Stimulated activated naive CD8-positive, alpha-beta T cell treated with anti-CD3 and anti-CD28 coated beads, Interleukin-15, amount 100 ng/mL, for 72 hours (primary cell): Measurements from ENCODE around the gene UQCR11.
"Not testable (repeated sequence)": the region's sequence is repeated elsewhere in the genome, so short reads cannot be mapped to it uniquely, and the experiment has no call there.

ENCODE experiments used
- ATAC-seq: fragments of 150-1000 bp; cut with Tn5 transposase; 2 replicates; pipeline ENCODE4 v1.10.0; 2021; ENCODE audit warnings: mild to moderate bottlenecking, moderate library complexity
- DNase-seq, 2 donors: peaks; one replicate each; pipeline ENCODE4 v3.0.0; 2021 to 2022
- H3K27ac Mint-ChIP-seq, 2 donors: one replicate each; pipeline ENCODE4 v1.8.0; 2022; ENCODE audit warnings: mild to moderate bottlenecking in 2 of 2, mixed read lengths in 2 of 2, moderate library complexity in 2 of 2
- H3K27me3 Mint-ChIP-seq: one replicate; pipeline ENCODE4 v1.8.0; 2022; ENCODE audit warnings: mixed read lengths
- H3K4me1 Mint-ChIP-seq: one replicate; pipeline ENCODE4 v1.8.0; 2022; ENCODE audit warnings: mild to moderate bottlenecking, mixed read lengths
- H3K4me3 Mint-ChIP-seq, 2 donors: one replicate each; pipeline ENCODE4 v1.8.0; 2022; ENCODE audit warnings: mild to moderate bottlenecking in 2 of 2, mixed read lengths in 2 of 2, moderate library complexity in 1 of 2
- H3K9me3 Mint-ChIP-seq, 2 donors: one replicate each; pipeline ENCODE4 v1.8.0; 2022; ENCODE audit warnings: mixed read lengths in 2 of 2

Gene UQCR11

GRCh38 chr19:1646149-1646548, 40.9 kb upstream of the UQCR11 start:
- Mint-ChIP-seq H3K4me3 (no peak overlapping the region), H3K4me1 (peaks cover 37% of the 10 kb centered on the region)

DNA sequence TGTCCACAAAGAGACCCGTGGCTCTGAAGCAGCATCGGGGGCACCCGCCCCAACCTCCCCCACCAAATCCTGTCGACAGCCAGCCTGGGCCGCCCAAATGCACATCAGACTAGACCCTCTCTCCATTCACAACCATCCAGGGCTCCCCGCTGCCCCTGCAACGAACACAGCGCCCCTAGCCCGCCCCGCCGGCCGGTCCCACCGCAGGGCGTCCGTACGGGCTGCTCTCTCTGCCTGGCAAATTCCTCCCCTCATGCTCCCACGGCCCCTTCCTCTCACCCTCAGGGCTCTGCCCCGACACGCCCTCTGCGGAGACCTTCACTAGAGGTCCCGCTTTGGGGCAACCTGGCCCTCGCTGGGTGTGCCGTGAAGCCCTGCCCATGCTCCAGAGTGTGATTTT, 40.0 kb upstream of the UQCR11 start:
- H3K27me3 Mint-ChIP-seq, result no peaks in the 10 kb centered on the region
- no peak overlapping the region for H3K4me3 Mint-ChIP-seq
- no peak for DNase-seq
- peak overlapping the region; percentile 66 to 70 for H3K27ac Mint-ChIP-seq
- no peaks in the 10 kb centered on the region for H3K9me3 Mint-ChIP-seq
- H3K4me1 Mint-ChIP-seq, result peaks cover 29% of the 10 kb centered on the region
- no peak for ATAC-seq

More at GRCh38 chr19:1646149-1646548, 40.9 kb upstream of the UQCR11 start:
- H3K27ac Mint-ChIP-seq, result peak overlapping the region in 1 of 2 donors; percentile 74
- DNase-seq (no peak), ATAC-seq (no peak)
- no peaks in the 10 kb centered on the region for H3K27me3 Mint-ChIP-seq
- H3K9me3 Mint-ChIP-seq, result no peaks in the 10 kb centered on the region

- Mint-ChIP-seq H3K4me1 (peaks cover 23% of the 10 kb centered on the region), H3K4me3 (no peak overlapping the region), H3K9me3 (no peaks in the 10 kb centered on the region), H3K27me3 (no peaks in the 10 kb centered on the region), H3K27ac (no peak overlapping the region)
- DNase-seq, result no peak
- ATAC-seq, result no peak
Observed at GRCh38 chr19:1644070-1644469, 38.8 kb upstream of the UQCR11 start.

- not testable (repeated sequence) for H3K27ac Mint-ChIP-seq, ATAC-seq, H3K9me3 Mint-ChIP-seq, DNase-seq, H3K27me3 Mint-ChIP-seq, H3K4me3 Mint-ChIP-seq
- H3K4me1 Mint-ChIP-seq, result peaks cover 12% of the 10 kb centered on the region
Observed at GRCh38 chr19:1640893-1641448, 35.7 kb upstream of the UQCR11 start.

DNA sequence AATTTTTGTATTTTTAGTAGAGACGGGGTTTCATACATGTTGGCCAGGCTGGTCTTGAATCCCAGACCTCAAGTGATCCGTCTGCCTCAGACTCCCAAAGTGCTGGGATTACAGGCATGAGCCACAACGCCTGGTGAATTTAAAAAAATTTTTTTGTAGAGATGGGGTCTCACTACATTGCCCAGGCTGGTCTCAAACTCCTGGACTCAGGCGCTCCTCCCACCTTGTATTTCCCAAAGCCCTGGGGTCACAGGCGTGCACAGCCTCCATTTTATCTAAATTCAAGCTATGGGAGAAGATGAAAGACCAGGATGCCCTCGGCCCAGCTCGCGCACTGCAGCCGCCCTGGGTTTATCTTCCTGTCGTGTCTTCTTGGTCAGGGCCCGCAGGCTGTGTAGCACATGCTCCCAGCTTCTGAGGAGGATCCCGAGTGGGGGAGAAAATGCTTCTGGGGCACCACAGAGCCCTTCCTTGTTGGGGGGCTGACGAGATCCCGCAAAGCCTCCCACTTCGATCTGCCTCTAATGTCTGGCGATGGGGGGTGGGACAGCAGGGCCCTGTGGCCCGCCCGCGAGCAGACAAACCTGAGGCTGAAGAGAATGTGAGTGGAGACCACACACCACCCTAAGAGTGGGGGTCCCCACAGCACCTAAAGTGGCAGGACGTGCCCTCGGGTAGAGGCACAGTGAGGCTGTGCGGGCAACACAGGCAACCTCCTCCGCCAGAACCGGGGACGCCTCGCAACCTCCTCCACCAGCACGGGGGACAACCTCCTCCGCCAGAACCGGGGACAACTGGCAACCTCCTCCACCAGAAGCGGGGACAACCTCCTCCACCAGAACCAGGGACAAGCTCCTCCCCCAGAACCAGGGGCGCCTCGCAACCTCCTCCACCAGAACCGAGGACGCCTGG, 31.3 kb upstream of the UQCR11 start:
- Mint-ChIP-seq H3K27ac (no peak overlapping the region), H3K9me3 (no peaks in the 10 kb centered on the region), H3K4me1 (peaks cover 11% of the 10 kb centered on the region), H3K4me3 (no peak overlapping the region), H3K27me3 (no peaks in the 10 kb centered on the region)
- no peak for ATAC-seq
- no peak for DNase-seq

GRCh38 chr19:1634938-1635243, 29.6 kb upstream of the UQCR11 start:
- DNase-seq, result no peak
- Mint-ChIP-seq H3K27ac (no peak overlapping the region), H3K4me3 (no peak overlapping the region), H3K4me1 (peaks cover 10% of the 10 kb centered on the region), H3K27me3 (no peaks in the 10 kb centered on the region), H3K9me3 (no peaks in the 10 kb centered on the region)
- no peak for ATAC-seq

DNA sequence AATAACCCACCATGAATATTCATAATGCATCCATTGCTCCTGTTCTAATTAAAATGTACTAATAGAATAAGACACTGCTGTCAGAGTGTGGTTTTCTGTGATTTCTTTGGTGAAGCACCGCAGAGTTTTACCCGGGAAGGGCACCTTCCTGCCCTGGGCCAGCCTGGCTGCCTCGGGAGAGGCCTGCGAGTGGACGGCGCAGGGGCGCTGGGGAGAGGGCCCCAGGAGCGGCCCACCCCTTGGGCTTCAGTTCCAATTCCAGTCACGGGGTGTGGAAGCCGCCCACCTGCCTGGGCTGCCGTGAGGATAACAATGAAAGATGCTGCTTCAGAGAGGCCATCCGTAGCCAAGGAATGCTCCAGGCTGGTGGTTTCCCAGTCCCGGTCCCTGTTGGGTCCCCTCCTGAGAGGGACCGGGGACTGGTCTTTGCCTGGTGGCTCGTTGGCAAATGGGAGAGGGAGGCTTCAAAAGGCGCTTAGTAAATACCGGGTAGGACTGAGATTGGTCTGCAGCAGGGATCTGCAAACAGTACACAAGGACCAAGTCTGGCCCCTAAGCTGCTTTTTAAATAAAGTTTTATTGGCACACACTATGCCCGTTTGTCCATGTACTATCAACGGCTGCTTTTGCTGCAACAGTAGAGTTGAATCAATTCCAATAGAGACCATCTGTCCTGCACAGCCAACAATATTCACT, 29.1 kb upstream of the UQCR11 start:
- peaks cover 5% of the 10 kb centered on the region for H3K4me1 Mint-ChIP-seq
- no peak for DNase-seq
- peak overlapping the region in 1 of 2 donors; percentile 80 for H3K27ac Mint-ChIP-seq

GRCh38 chr19:1633269-1633826, 28.1 kb upstream of the UQCR11 start:
- Mint-ChIP-seq H3K27me3 (no peaks in the 10 kb centered on the region), H3K4me3 (no peak overlapping the region), H3K27ac (peak overlapping the region in 1 of 2 donors; percentile 80), H3K4me1 (peaks cover 5% of the 10 kb centered on the region), H3K9me3 (no peaks in the 10 kb centered on the region)
- ATAC-seq (no peak), DNase-seq (no peak)

More for the DNA sequence above, 29.1 kb upstream of the UQCR11 start:
- no peaks in the 10 kb centered on the region for H3K9me3 Mint-ChIP-seq
- no peak overlapping the region for H3K4me3 Mint-ChIP-seq
- H3K27me3 Mint-ChIP-seq, result no peaks in the 10 kb centered on the region
- ATAC-seq, result no peak

GRCh38 chr19:1632462-1633268, 27.4 kb upstream of the UQCR11 start:
- Mint-ChIP-seq H3K4me3 (no peak overlapping the region), H3K4me1 (peaks cover 5% of the 10 kb centered on the region), H3K27ac (peak overlapping the region in 1 of 2 donors; percentile 15), H3K9me3 (no peaks in the 10 kb centered on the region), H3K27me3 (no peaks in the 10 kb centered on the region)
- ATAC-seq, result no peak
- DNase-seq, result no peak

- DNase-seq, result no peak
- no peak overlapping the region for H3K4me3 Mint-ChIP-seq
- no peaks in the 10 kb centered on the region for H3K27me3 Mint-ChIP-seq
- H3K4me1 Mint-ChIP-seq, result peaks cover 5% of the 10 kb centered on the region
- no peak overlapping the region for H3K27ac Mint-ChIP-seq
- no peaks in the 10 kb centered on the region for H3K9me3 Mint-ChIP-seq
- ATAC-seq, result peak; percentile 9
Observed at GRCh38 chr19:1631557-1632100, 26.4 kb upstream of the UQCR11 start.

GRCh38 chr19:1630811-1631210, 25.5 kb upstream of the UQCR11 start:
- peaks cover 5% of the 10 kb centered on the region for H3K4me1 Mint-ChIP-seq
- no peaks in the 10 kb centered on the region for H3K9me3 Mint-ChIP-seq
- H3K27me3 Mint-ChIP-seq, result no peaks in the 10 kb centered on the region
- no peak overlapping the region for H3K4me3 Mint-ChIP-seq
- H3K27ac Mint-ChIP-seq, result no peak overlapping the region
- DNase-seq (no peak), ATAC-seq (no peak)

DNA sequence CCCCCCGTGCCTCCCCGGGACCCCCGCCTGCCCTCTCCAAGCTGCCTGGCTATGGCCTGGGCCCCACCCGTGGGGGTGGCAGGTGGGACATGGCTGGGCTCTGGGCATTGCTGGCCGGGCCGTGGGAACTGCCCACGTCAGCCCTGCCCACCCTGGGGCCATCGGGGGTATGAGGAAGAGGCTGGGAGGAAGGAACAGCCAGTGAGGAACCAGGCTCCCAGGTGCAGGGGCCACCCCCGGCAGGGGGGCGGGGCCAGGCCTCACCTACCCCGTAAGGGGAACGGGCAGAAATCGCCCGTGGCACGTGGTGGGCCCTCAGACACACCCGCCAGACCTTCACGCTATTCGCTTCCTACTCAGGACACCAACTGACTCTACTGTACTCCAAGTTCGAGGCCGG, 24.8 kb upstream of the UQCR11 start:
- H3K27me3 Mint-ChIP-seq, result no peaks in the 10 kb centered on the region
- H3K4me1 Mint-ChIP-seq, result peaks cover under 1% of the 10 kb centered on the region
- H3K27ac Mint-ChIP-seq, result peak overlapping the region in 1 of 2 donors; percentile 67
- ATAC-seq (no peak), DNase-seq (no peak)
- H3K4me3 Mint-ChIP-seq, result no peak overlapping the region
- H3K9me3 Mint-ChIP-seq, result no peaks in the 10 kb centered on the region

DNA sequence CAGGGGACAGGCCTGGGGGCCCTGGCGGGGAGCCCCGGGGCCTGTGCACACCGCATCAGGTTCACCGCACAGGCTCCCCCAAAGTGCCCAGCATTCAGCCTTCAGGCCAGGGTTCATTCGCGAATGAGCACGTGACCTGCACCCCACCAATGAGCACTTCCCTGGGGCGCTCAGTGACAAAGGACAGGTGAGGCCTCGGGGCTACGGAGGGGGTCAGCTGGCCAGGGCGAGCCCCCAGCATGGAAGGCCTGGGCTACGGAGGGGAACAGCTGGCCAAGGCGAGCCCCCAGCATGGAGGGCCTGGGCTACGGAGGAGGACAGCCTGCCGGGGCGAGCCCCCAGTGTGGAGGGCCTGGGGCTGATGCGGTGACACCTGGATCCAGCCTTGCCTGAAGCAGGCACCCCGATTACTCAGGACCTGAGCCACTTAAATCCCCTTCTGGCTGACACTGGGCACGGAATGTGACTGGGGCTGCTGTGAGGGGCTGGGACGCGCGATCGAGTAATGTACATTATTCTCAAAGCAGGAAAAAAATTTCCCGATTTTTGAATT, 24.1 kb upstream of the UQCR11 start:
- DNase-seq, result no peak
- Mint-ChIP-seq H3K9me3 (no peaks in the 10 kb centered on the region), H3K27ac (no peak overlapping the region), H3K4me1 (peaks cover 7% of the 10 kb centered on the region), H3K27me3 (no peaks in the 10 kb centered on the region), H3K4me3 (no peak overlapping the region)
- no peak for ATAC-seq

GRCh38 chr19:1627194-1627593, 21.9 kb upstream of the UQCR11 start:
- peak overlapping the region in 1 of 2 donors; percentile 84 for H3K27ac Mint-ChIP-seq
- H3K9me3 Mint-ChIP-seq, result no peaks in the 10 kb centered on the region
- no peak for DNase-seq
- peaks cover 8% of the 10 kb centered on the region for H3K4me1 Mint-ChIP-seq
- ATAC-seq, result no peak
- no peaks in the 10 kb centered on the region for H3K27me3 Mint-ChIP-seq
- no peak overlapping the region for H3K4me3 Mint-ChIP-seq
